Urinary bladder (tissue), 4 donors: ENCODE data around the gene SEPTIN1. TPM values are rescaled to one million over a fixed set of nuclear protein-coding genes. Genes with fewer than 3 reads are reported as not detected.

Experiments used
- DNase-seq: peaks from one replicate; pipeline ENCODE4 v3.0.0-alpha.2; 2015; ENCODE audit errors: extremely low spot score
- H3K27ac ChIP-seq: one replicate; pipeline ENCODE4 v1.5.1; 2013; ENCODE audit warnings: low read depth, mild to moderate bottlenecking, moderate library complexity
- H3K36me3 ChIP-seq: one replicate; pipeline ENCODE4 v1.6.1; 2013; ENCODE audit warnings: mild to moderate bottlenecking, moderate library complexity; ENCODE audit not compliant: insufficient read depth
- H3K4me1 ChIP-seq: one replicate; pipeline ENCODE4 v1.6.1; 2013; ENCODE audit warnings: mild to moderate bottlenecking, moderate library complexity; ENCODE audit not compliant: insufficient read depth
- H3K4me3 ChIP-seq: one replicate; pipeline ENCODE4 v1.5.1; 2013; ENCODE audit warnings: low read depth, low read length
- whole genome bisulfite sequencing: extraction: QIAGEN DNeasy Blood & Tissue Kit; methylation state at CpG from one replicate; pipeline ENCODE4 v1.1.7; 2013; 5-methylcytosine and 5-hydroxymethylcytosine counted together
- polyA plus RNA-seq: library from polyadenylated mRNA; stranded (reverse); fragments of 200-250 nt; gene quantifications from one replicate; pipeline ENCODE4 v1.2.3, GENCODE V29; 2013
- total RNA-seq: library from RNA; depleted of rRNA; stranded (reverse); fragments of >200 nt; gene quantifications from one replicate; pipeline ENCODE4 v1.2.3, GENCODE V29; 2014
- donor health status: healthy with polysubstance abuse.
- donor health status: healthy.

The SEPTIN1 gene
- total and polyA plus RNA-seq, 2 donors = 0.37 to 3.5 TPM

- Histone ChIP-seq H3K4me1 (peaks cover 2% of the 10 kb centered on the region), H3K27ac (no peak overlapping the region), H3K36me3 (no peaks in the 10 kb centered on the region), H3K4me3 (no peak overlapping the region)
- DNase-seq = no peak
- 95% methylated on average over 8 of the region's 8 CpGs for whole genome bisulfite sequencing
Observed at GRCh38 chr16:30376461-30376902, 5.9 kb downstream of the SEPTIN1 start.

- H3K36me3 ChIP-seq = no peaks in the 10 kb centered on the region
- no peak overlapping the region for H3K4me3 ChIP-seq
- no peak for DNase-seq
- WGBS = 91% methylated on average over 8 of the region's 8 CpGs
- peaks cover 2% of the 10 kb centered on the region for H3K4me1 ChIP-seq
- no peak overlapping the region for H3K27ac ChIP-seq
Observed at GRCh38 chr16:30375864-30376263, 6.5 kb downstream of the SEPTIN1 start.

DNA sequence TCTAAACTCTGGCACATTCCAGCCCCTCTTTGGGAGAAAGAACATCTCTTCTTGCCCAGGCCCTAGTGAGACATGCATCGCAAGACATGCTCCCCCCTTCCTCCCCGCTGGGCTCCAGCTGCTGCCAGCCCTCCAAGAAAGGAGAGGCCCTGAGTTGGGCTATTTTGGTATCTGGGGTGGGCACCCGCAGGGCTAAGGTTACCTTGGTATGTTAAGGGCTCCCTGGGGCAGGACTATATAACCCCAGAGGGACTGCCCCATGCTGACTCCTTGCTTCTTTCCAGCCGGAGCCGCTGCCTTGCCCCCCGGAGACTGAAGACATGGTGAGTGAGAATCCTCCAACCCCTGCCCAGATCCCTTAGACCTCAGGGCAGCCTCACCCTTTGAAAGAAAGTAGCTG is 7.8 kb downstream of the SEPTIN1 start, which contains the start of gene MYL11:
TSS of gene MYL11 (plus strand) at position 265 of the 400 bp plus-strand sequence. CDS start at position 321, 56 bp downstream.
- WGBS = 86% methylated on average over 6 of the region's 6 CpGs
- Histone ChIP-seq H3K36me3 (no peaks in the 10 kb centered on the region), H3K4me1 (peaks cover 2% of the 10 kb centered on the region), H3K4me3 (no peak within 1 kb of the TSS), H3K27ac (no peak within 1 kb of the TSS)
- DNase-seq = no peak

GRCh38 chr16:30372725-30373124 is 9.6 kb downstream of the SEPTIN1 start:
- Histone ChIP-seq H3K4me3 (no peak overlapping the region), H3K27ac (no peak overlapping the region), H3K4me1 (no peaks in the 10 kb centered on the region), H3K36me3 (no peaks in the 10 kb centered on the region)
- 93% methylated on average over 5 of the region's 5 CpGs for whole genome bisulfite sequencing
- no peak for DNase-seq

DNA sequence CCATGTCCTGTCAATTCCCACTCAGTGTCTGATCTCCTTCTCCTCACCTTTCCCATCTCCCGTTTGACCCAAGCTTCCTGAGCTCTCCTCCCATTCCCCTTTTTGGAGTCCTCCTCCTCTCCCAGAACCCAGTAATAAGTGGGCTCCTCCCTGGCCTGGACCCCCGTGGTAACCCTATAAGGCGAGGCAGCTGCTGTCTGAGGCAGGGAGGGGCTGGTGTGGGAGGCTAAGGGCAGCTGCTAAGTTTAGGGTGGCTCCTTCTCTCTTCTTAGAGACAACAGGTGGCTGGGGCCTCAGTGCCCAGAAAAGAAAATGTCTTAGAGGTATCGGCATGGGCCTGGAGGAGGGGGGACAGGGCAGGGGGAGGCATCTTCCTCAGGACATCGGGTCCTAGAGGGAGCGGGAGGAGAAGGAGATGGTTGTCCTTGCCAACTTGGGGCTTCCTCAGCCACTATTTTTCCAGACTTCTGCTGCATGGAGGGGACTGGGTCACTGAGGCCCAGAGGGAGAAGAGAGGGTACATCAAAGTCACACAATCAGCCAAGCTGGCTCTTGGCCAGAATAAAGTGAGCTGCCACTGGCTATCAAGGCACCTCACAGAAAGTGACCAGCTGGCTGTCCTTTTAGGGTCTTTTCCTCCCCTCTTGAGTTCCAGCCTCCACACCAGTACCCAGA is 10.2 kb downstream of the SEPTIN1 start:
- Histone ChIP-seq H3K27ac (no peak overlapping the region), H3K4me1 (no peaks in the 10 kb centered on the region), H3K36me3 (no peaks in the 10 kb centered on the region), H3K4me3 (no peak overlapping the region)
- WGBS = 73% methylated on average over 6 of the region's 6 CpGs
- no peak for DNase-seq

GRCh38 chr16:30371248-30371816 is 11.0 kb downstream of the SEPTIN1 start:
- WGBS = 19% methylated on average over 11 of the region's 11 CpGs
- no peak for DNase-seq
- H3K27ac ChIP-seq = peak overlapping the region; percentile 66
- H3K36me3 ChIP-seq = no peaks in the 10 kb centered on the region
- H3K4me1 ChIP-seq = no peaks in the 10 kb centered on the region
- no peak overlapping the region for H3K4me3 ChIP-seq

GRCh38 chr16:30370456-30371247 is 11.7 kb downstream of the SEPTIN1 start, which contains the start of gene TBC1D10B:
TBC1D10B (minus strand) TSS chr16:30370494; CDS start chr16:30370183, 311 bp downstream.
- H3K4me3 ChIP-seq = peak within 1 kb of the TSS; percentile 94
- WGBS = under 1% methylated on average over 40 of the region's 40 CpGs

GRCh38 chr16:30369938-30370455 is 12.4 kb downstream of the SEPTIN1 start:
- peak overlapping the region; percentile 61 for H3K27ac ChIP-seq
- DNase-seq = no peak
- WGBS = 1% methylated on average over 74 of the region's 76 CpGs
- no peaks in the 10 kb centered on the region for H3K36me3 ChIP-seq
- no peaks in the 10 kb centered on the region for H3K4me1 ChIP-seq
- peak overlapping the region; percentile 94 for H3K4me3 ChIP-seq

More at GRCh38 chr16:30370456-30371247, 11.7 kb downstream of the SEPTIN1 start, which contains the start of gene TBC1D10B:
- H3K27ac ChIP-seq = peak within 1 kb of the TSS; percentile 66
- H3K4me1 ChIP-seq = no peaks in the 10 kb centered on the region
- no peaks in the 10 kb centered on the region for H3K36me3 ChIP-seq
- DNase-seq = peak; percentile 100

GRCh38 chr16:30369091-30369937 is 13.0 kb downstream of the SEPTIN1 start:
- DNase-seq = no peak
- peak overlapping the region; percentile 94 for H3K4me3 ChIP-seq
- H3K27ac ChIP-seq = no peak overlapping the region
- under 1% methylated on average over 45 of the region's 45 CpGs for WGBS
- H3K4me1 ChIP-seq = no peaks in the 10 kb centered on the region
- H3K36me3 ChIP-seq = no peaks in the 10 kb centered on the region

DNA sequence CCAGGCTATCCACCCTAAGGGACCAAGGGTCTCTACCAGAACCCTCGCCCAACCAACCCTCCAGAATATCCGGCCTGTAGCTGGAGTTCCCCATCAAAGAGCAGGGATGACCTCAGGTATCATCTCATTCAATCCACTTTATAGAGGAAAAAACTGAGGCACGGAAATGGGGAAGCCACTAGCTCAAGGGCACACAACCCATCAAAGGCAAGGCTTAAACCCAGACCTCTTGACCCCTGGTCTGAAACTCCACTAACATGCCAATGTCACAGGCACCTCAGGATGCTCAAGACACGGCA is 13.6 kb downstream of the SEPTIN1 start:
- Histone ChIP-seq H3K4me1 (no peaks in the 10 kb centered on the region), H3K4me3 (peak overlapping the region; percentile 94), H3K36me3 (no peaks in the 10 kb centered on the region), H3K27ac (no peak overlapping the region)
- 6% methylated on average over 4 of the region's 4 CpGs for WGBS
- no peak for DNase-seq

- Histone ChIP-seq H3K27ac (no peak overlapping the region), H3K4me1 (no peaks in the 10 kb centered on the region), H3K36me3 (no peaks in the 10 kb centered on the region), H3K4me3 (peak overlapping the region; percentile 94)
- no peak for DNase-seq
- 3% methylated on average over 8 of the region's 8 CpGs for WGBS
Observed at GRCh38 chr16:30368122-30368791, 14.1 kb downstream of the SEPTIN1 start.

GRCh38 chr16:30367349-30368009 is 14.9 kb downstream of the SEPTIN1 start:
- 65% methylated on average over 10 of the region's 10 CpGs for WGBS
- DNase-seq = no peak
- H3K27ac ChIP-seq = no peak overlapping the region
- peak overlapping the region; percentile 1 for H3K4me3 ChIP-seq
- no peaks in the 10 kb centered on the region for H3K36me3 ChIP-seq
- no peaks in the 10 kb centered on the region for H3K4me1 ChIP-seq
